ENCODE measurements around the gene SPDYA. TPM values are rescaled to one million over a fixed set of nuclear protein-coding genes. Genes with fewer than 3 reads are reported as not detected.

The SPDYA gene
- total RNA-seq (1 to 10 TPM; 1.1 to 2.1 TPM), polyA plus RNA-seq (not detected), total RNA-seq (0 to 0.50 (median 0.18) reads per million in 6 experiments)

DNA sequence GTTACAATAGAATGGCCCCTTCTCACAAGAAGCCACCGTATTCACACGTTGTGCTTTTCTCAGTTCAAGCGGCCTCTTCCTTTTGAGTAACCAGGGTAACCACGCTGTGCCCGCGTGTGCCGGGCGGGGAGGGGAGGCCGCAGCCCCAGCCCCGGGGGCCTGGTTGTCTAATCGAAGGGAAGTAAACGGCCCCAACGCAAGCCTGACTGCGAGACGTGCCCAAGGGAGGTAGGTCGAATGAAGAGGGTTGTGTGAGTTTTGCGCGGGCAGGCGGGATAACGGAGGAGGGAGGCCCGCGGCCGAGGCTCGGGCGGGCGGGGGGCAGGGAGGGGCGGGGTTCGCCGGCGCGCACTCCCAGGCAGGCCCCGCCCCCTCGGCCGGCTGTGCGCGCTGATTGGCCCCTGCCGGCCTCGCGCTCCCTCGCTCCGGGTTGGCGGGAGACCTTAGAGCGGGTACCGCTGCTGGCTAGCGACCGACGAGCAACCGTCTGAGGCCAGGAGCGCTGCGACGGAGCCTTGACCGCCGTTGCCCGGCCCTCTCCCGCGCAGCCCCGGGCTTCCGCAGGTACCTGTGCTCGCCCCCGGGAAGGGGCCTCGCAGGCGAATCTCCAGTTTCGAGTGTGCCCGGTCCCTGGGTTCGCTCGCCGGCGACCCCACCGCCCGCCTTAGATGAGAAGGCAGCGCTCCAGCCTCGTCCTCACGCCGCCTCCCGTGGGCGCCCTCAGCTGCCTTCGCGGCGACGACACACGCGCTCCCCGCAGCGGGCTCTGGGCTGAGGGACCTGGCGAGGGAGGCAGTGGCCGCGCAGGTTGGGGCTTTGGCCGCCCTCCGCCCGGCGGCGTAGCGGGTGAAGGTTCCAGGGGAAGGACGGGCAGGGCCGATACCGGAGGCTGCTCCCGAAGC is at the start of gene SPDYA:
Gene SPDYA (plus strand): TSS at position 451 of the 902 bp plus-strand sequence. CDS start 5,181 bp downstream, outside the sequence.
- H3K4me3 Mint-ChIP-seq = peak within 1 kb of the TSS; percentile 78 to 90 (median 86)
- POLR2A ChIA-PET = interaction anchor here (0.6 to 0.7 kb wide), 2 partner anchors 9 to 19 kb away, joined by 3 to 5 read pairs; no protein-coding TSS in a partner anchor
- peaks cover 0 to 3% (median 0%) of the 10 kb centered on the region in 9 donors for H3K9me3 Mint-ChIP-seq
- DNase-seq = peak; percentile 65 to 83 (median 76)
- peak; percentile 84 to 90 for ATAC-seq
- peak within 1 kb of the TSS in 8 of 10 donors; percentile 25 to 90 (median 80) for H3K27ac Mint-ChIP-seq
- peaks cover 0 to 2% (median 0%) of the 10 kb centered on the region in 5 donors for H3K27me3 Mint-ChIP-seq
- peaks cover 0 to under 1% (median 0%) of the 10 kb centered on the region in 3 donors for H3K36me3 Mint-ChIP-seq
- H3K4me1 Mint-ChIP-seq = peaks cover 2 to 15% (median 9%) of the 10 kb centered on the region in 4 donors

DNA sequence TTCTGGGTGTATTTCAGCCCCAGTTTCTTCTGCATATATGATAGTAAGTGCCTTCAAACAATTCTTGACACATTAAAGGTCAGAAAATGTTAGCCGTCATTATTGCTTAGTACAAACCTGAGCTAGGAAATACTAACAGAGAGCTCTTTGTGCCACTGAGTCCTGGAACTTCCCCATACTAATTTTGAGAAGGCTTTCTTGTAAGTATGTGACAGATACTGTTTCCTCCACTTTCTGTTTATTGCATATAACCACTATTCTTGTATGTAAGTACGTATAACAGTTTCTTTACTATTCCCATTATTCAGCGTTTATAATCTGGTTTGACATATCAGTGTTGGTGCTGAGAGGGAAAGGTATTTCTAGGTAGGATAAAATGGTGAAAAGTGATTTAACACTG is 49.2 kb upstream of the SPDYA start:
- Mint-ChIP-seq H3K27ac (no peak overlapping the region), H3K4me1 (peaks cover 37 to 91% (median 85%) of the 10 kb centered on the region in 4 donors), H3K9me3 (no peaks in the 10 kb centered on the region), H3K27me3 (no peaks in the 10 kb centered on the region), H3K4me3 (peak overlapping the region in 4 of 10 donors; percentile 4 to 26 (median 10)), H3K36me3 (peaks cover 0 to 52% (median 0%) of the 10 kb centered on the region in 3 donors)
- POLR2A ChIA-PET = interaction anchor here (0.7 kb wide), 1 partner anchor 195 kb away, joined by 3 read pairs; no protein-coding TSS in a partner anchor
- ATAC-seq (no peak), DNase-seq (no peak)

GRCh38 chr2:28764909-28765711 is 45.5 kb upstream of the SPDYA start:
- DNase-seq (no peak), ATAC-seq (no peak)
- Mint-ChIP-seq H3K27me3 (no peaks in the 10 kb centered on the region), H3K36me3 (peaks cover 0 to 30% (median 0%) of the 10 kb centered on the region in 3 donors), H3K4me1 (peaks cover 42 to 96% (median 90%) of the 10 kb centered on the region in 4 donors), H3K27ac (peak overlapping the region in 4 of 10 donors; percentile 22 to 84 (median 44)), H3K9me3 (no peaks in the 10 kb centered on the region), H3K4me3 (peak overlapping the region in 6 of 10 donors; percentile 3 to 68 (median 28))
- POLR2A ChIA-PET = no interaction called here

GRCh38 chr2:28766070-28766469 is 44.6 kb upstream of the SPDYA start:
- no peak overlapping the region for H3K27ac Mint-ChIP-seq
- peak overlapping the region in 1 of 10 donors; percentile 0 for H3K4me3 Mint-ChIP-seq
- H3K9me3 Mint-ChIP-seq = no peaks in the 10 kb centered on the region

GRCh38 chr2:28767337-28767736 is 43.3 kb upstream of the SPDYA start:
- ATAC-seq = no peak
- no peak for DNase-seq
- H3K27ac Mint-ChIP-seq = peak overlapping the region in 1 of 10 donors; percentile 32
- no peak overlapping the region for H3K4me3 Mint-ChIP-seq
- no peaks in the 10 kb centered on the region for H3K27me3 Mint-ChIP-seq
- H3K9me3 Mint-ChIP-seq = no peaks in the 10 kb centered on the region
- POLR2A ChIA-PET = no interaction called here
- H3K4me1 Mint-ChIP-seq = peaks cover 43 to 95% (median 92%) of the 10 kb centered on the region in 4 donors
- peaks cover 0 to 18% (median 0%) of the 10 kb centered on the region in 3 donors for H3K36me3 Mint-ChIP-seq

More at GRCh38 chr2:28766070-28766469, 44.6 kb upstream of the SPDYA start:
- ATAC-seq = no peak
- no peaks in the 10 kb centered on the region for H3K27me3 Mint-ChIP-seq
- peaks cover 44 to 95% (median 92%) of the 10 kb centered on the region in 4 donors for H3K4me1 Mint-ChIP-seq
- H3K36me3 Mint-ChIP-seq = peaks cover 0 to 22% (median 0%) of the 10 kb centered on the region in 3 donors
- POLR2A ChIA-PET = no interaction called here
- no peak for DNase-seq

GRCh38 chr2:28768422-28768821 is 42.2 kb upstream of the SPDYA start:
- Mint-ChIP-seq H3K27me3 (no peaks in the 10 kb centered on the region), H3K4me3 (peak overlapping the region in 7 of 10 donors; percentile 11 to 69 (median 29)), H3K27ac (peak overlapping the region in 7 of 10 donors; percentile 2 to 66 (median 38)), H3K36me3 (peaks cover 0 to 16% (median 0%) of the 10 kb centered on the region in 3 donors), H3K4me1 (peaks cover 40 to 94% (median 91%) of the 10 kb centered on the region in 4 donors), H3K9me3 (no peaks in the 10 kb centered on the region)
- ATAC-seq (no peak), DNase-seq (no peak)
- POLR2A ChIA-PET = no interaction called here

DNA sequence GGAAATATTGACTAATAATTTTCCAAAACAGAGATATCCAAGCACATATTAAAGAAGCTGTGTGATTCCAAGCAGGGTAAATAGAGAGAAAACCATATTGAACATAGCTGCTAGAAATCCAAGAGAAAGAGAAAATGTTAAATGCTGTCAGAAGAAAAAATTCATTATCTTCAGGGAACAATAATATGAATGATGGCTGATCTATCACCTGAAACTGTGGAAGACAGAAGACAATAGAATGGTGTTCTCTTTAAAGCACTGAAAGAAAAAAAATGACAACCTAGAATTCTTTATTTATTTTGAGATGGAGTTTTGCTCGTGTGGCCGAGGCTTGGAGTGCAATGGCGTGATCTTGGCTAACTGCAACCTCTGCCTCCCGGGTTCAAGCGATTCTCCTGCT is 41.7 kb upstream of the SPDYA start:
- Mint-ChIP-seq H3K4me3 (peak overlapping the region in 6 of 10 donors; percentile 11 to 69 (median 32)), H3K27ac (peak overlapping the region in 7 of 10 donors; percentile 2 to 84 (median 39)), H3K9me3 (no peaks in the 10 kb centered on the region), H3K4me1 (peaks cover 38 to 94% (median 91%) of the 10 kb centered on the region in 4 donors), H3K36me3 (peaks cover 0 to 19% (median 0%) of the 10 kb centered on the region in 3 donors), H3K27me3 (no peaks in the 10 kb centered on the region)
- ATAC-seq (no peak), DNase-seq (no peak)
- POLR2A ChIA-PET = no interaction called here

GRCh38 chr2:28772351-28772750 is 38.3 kb upstream of the SPDYA start:
- DNase-seq (no peak), ATAC-seq (no peak)
- Mint-ChIP-seq H3K27me3 (no peaks in the 10 kb centered on the region), H3K9me3 (no peaks in the 10 kb centered on the region), H3K27ac (peak overlapping the region in 2 of 10 donors; percentile 54 to 61), H3K4me1 (peaks cover 29 to 81% (median 79%) of the 10 kb centered on the region in 4 donors), H3K4me3 (peak overlapping the region in 3 of 10 donors; percentile 6 to 33 (median 7)), H3K36me3 (peaks cover 0 to 29% (median 0%) of the 10 kb centered on the region in 3 donors)
- POLR2A ChIA-PET = no interaction called here

- Mint-ChIP-seq H3K36me3 (peaks cover 0 to 59% (median 9%) of the 10 kb centered on the region in 3 donors), H3K27me3 (no peaks in the 10 kb centered on the region), H3K4me1 (peaks cover 11 to 56% (median 51%) of the 10 kb centered on the region in 4 donors), H3K4me3 (peak overlapping the region in 1 of 10 donors; percentile 13), H3K9me3 (no peaks in the 10 kb centered on the region), H3K27ac (peak overlapping the region in 6 of 10 donors; percentile 3 to 75 (median 29))
- ATAC-seq = no peak
- POLR2A ChIA-PET = no interaction called here
- no peak for DNase-seq
Measured at GRCh38 chr2:28776471-28776870, 34.2 kb upstream of the SPDYA start.

- POLR2A ChIA-PET = no interaction called here
- Mint-ChIP-seq H3K27ac (peak overlapping the region in 5 of 10 donors; percentile 4 to 41 (median 35)), H3K4me1 (peaks cover 10 to 42% (median 35%) of the 10 kb centered on the region in 4 donors)
Measured at GRCh38 chr2:28778392-28778791, 32.2 kb upstream of the SPDYA start.

DNA sequence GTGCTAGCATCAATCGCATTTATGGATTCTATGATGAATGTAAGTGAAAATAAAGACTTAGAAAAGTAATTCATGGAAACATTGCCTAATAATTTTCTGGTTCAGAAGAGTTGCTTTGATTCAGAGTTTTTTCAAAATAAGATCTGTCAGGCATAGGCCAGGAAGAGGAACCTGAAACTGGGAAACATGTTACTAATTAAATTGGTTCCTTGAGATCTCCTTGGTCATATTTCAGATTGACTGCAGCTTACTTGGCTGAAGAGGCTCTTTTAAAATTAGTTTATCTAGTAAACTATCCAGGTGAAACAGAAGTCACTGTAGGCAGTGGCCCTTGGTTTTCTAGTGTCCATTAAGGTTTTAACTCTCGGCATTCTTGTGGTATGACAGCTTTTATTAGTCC is 31.6 kb upstream of the SPDYA start:
- no peak for DNase-seq
- POLR2A ChIA-PET = no interaction called here
- no peak overlapping the region for H3K27ac Mint-ChIP-seq
- no peak for ATAC-seq
- no peaks in the 10 kb centered on the region for H3K27me3 Mint-ChIP-seq
- H3K36me3 Mint-ChIP-seq = peaks cover 6 to 77% (median 15%) of the 10 kb centered on the region in 3 donors
- peaks cover 10 to 36% (median 29%) of the 10 kb centered on the region in 4 donors for H3K4me1 Mint-ChIP-seq
- H3K4me3 Mint-ChIP-seq = no peak overlapping the region
- no peaks in the 10 kb centered on the region for H3K9me3 Mint-ChIP-seq

More at GRCh38 chr2:28778392-28778791, 32.2 kb upstream of the SPDYA start:
- no peak overlapping the region for H3K4me3 Mint-ChIP-seq
- peaks cover 6 to 73% (median 15%) of the 10 kb centered on the region in 3 donors for H3K36me3 Mint-ChIP-seq
- H3K27me3 Mint-ChIP-seq = no peaks in the 10 kb centered on the region
- ATAC-seq (no peak), DNase-seq (no peak)
- no peaks in the 10 kb centered on the region for H3K9me3 Mint-ChIP-seq

DNA sequence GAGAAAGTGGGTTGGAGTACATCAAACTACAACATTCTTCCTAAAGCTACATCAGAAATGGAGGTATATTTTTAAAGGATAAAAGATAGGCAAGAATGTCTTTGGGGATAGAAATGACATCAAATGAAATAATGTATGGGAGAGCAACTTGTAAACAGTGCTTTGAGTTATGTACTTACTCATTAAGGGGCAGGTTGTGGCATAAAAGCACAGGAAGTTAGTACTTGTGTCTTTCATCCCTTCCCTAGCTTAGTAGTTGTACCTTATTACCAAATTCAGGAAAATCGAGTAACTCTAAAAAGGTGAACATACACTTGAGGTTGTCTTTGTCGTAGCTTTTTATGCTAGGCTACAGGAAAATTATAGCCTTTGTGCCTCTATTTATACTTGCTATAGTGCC is 30.1 kb upstream of the SPDYA start:
- peak overlapping the region in 8 of 10 donors; percentile 21 to 75 (median 56) for H3K27ac Mint-ChIP-seq
- no peaks in the 10 kb centered on the region for H3K9me3 Mint-ChIP-seq
- POLR2A ChIA-PET = interaction anchor here (0.5 kb wide), 1 partner anchor 98 kb away, joined by 6 read pairs; no protein-coding TSS in a partner anchor
- ATAC-seq (no peak), DNase-seq (no peak)
- no peak overlapping the region for H3K4me3 Mint-ChIP-seq
- H3K4me1 Mint-ChIP-seq = peaks cover 9 to 24% (median 17%) of the 10 kb centered on the region in 4 donors
- H3K27me3 Mint-ChIP-seq = no peaks in the 10 kb centered on the region
- H3K36me3 Mint-ChIP-seq = peaks cover 6 to 89% (median 20%) of the 10 kb centered on the region in 3 donors

All from naive thymus-derived CD8-positive, alpha-beta T cell (primary cell).